Ovary (tissue), 9 donors: ENCODE data around the gene GFAP. TPM values are rescaled to one million over a fixed set of nuclear protein-coding genes. Genes with fewer than 3 reads are reported as not detected.

Experiments used
- DNase-seq, 5 donors: peaks; one replicate each; pipeline ENCODE4 v3.0.0-alpha.2; 2019 to 2020
- H3K27ac ChIP-seq, 2 donors: fragments of 200-600 bp; one replicate each; pipeline versions ENCODE4 v1.5.1 to v1.8.0; 2019 to 2022
- H3K27me3 ChIP-seq: fragments of 200-600 bp; one replicate; pipeline ENCODE4 v1.8.0; 2022
- H3K36me3 ChIP-seq: fragments of 200-600 bp; sonication (generic); one replicate; pipeline ENCODE4 v1.5.1; 2019
- H3K4me1 ChIP-seq: one replicate; pipeline ENCODE4 v1.8.1; 2013; ENCODE audit warnings: mild to moderate bottlenecking, moderate library complexity; ENCODE audit not compliant: insufficient read depth
- H3K4me3 ChIP-seq: fragments of 200-600 bp; sonication (generic); one replicate; pipeline ENCODE4 v1.5.1; 2017
- H3K9me3 ChIP-seq, 2 donors: fragments of 200-600 bp in 1 of 2; sonication (generic) in 1 of 2; one replicate each; pipeline versions ENCODE4 v1.5.1 to v1.8.1; 2013 to 2019; ENCODE audit warnings: mild to moderate bottlenecking in 1 of 2, moderate library complexity in 1 of 2
- CTCF ChIP-seq, 3 donors: fragments of 450-650 bp in 2 of 3; fragments of 200-600 bp in 1 of 3; IDR thresholded peaks; one replicate each; pipeline versions ENCODE4 v1.5.1 to v1.8.0; 2016 to 2022; ENCODE audit warnings: antibody characterized with exemption in 3 of 3, mild to moderate bottlenecking in 1 of 3
- EP300 ChIP-seq: sonication (generic); formaldehyde crosslinking; IDR thresholded peaks from one replicate; pipeline ENCODE4 v1.6.1; 2017; ENCODE audit warnings: antibody characterized with exemption
- POLR2A ChIP-seq: fragments of 450-650 bp; IDR thresholded peaks from one replicate; pipeline ENCODE4 v1.6.1; 2017; ENCODE audit warnings: antibody characterized with exemption, mild to moderate bottlenecking, moderate library complexity
- WGBS, 3 donors: extraction: QIAGEN DNeasy Blood & Tissue Kit in 1 of 3; methylation state at CpG; one replicate each; pipeline versions ENCODE4 v1.1.5 to v1.1.7; 2013 to 2017; 5-methylcytosine and 5-hydroxymethylcytosine counted together
- intact Hi-C, 4 donors: fragments of 100-400 bp; cut with DNase I; formaldehyde crosslinking; loops; one replicate each; pipeline versions ENCODE4 v1.11.0 to v1.15.1; 2022 to 2023
- polyA plus RNA-seq, 2 donors: library from polyadenylated mRNA; stranded (reverse); fragments of 200-250 nt in 1 of 2; fragments of 350-450 nt in 1 of 2; fragmentation: Illumina TruSeq in 1 of 2; extraction: RNeasy Lipid Tissue Mini Kit (QIAGEN cat#74804) in 1 of 2; gene quantifications; one replicate each; pipeline ENCODE4 v1.2.3, GENCODE V29; 2013 to 2014
- total RNA-seq, 7 donors: library from RNA; depleted of rRNA in 2 of 7; stranded (reverse); fragments of >200 nt in 2 of 7; fragmentation: NEBNext Ultra II Directional in 3 of 7; extraction: Animal tissue kit (Norgen Biotek cat#: 25700) in 3 of 7; gene quantifications; one replicate each; pipeline versions ENCODE4 v1.1.0 to v1.2.4, GENCODE V29; 2016 to 2023
- donor health status: DM: no; HTN: no; CAD: no; lungs with moderate emphysema.
- donor health status: DM: no; HTN: no; CAD: no.
- donor health status: Bipolar disorder and iron deficiency.
- donor health status: DM: yes; HTN: yes; CAD: no.
- donor health status: DM: no; HTN: no; CAD: no.
- donor health status: DM: yes; HTN: yes; CAD: no.

Gene GFAP
- total and polyA plus RNA-seq, 9 donors = 0.08 to 1.8 (median 0.49) TPM; not detected in 1

GRCh38 chr17:44905006-44906000 lies 10.0 kb downstream of the GFAP start:
- H3K27me3 ChIP-seq = no peaks in the 10 kb centered on the region
- TF ChIP-seq POLR2A (no peak), EP300 (no peak), CTCF (IDR thresholded peaks at IDR 0.05) (no peak)
- intact Hi-C loops = no loop called here
- peak in 1 of 5 donors; percentile 7 for DNase-seq
- no peaks in the 10 kb centered on the region for H3K4me1 ChIP-seq
- H3K27ac ChIP-seq = no peak overlapping the region
- no peak overlapping the region for H3K4me3 ChIP-seq
- H3K36me3 ChIP-seq = no peaks in the 10 kb centered on the region
- H3K9me3 ChIP-seq = no peaks in the 10 kb centered on the region
- WGBS, 3 donors = 84 to 90% (median 88%) methylated on average over 9 of the region's 9 CpGs

- Histone ChIP-seq H3K4me3 (no peak overlapping the region), H3K27ac (no peak overlapping the region), H3K27me3 (no peaks in the 10 kb centered on the region), H3K4me1 (peaks cover 2% of the 10 kb centered on the region), H3K36me3 (no peaks in the 10 kb centered on the region), H3K9me3 (no peaks in the 10 kb centered on the region)
- TF ChIP-seq EP300 (no peak), POLR2A (no peak), CTCF (IDR thresholded peaks at IDR 0.05) (no peak)
- intact Hi-C loops = no loop called here
- DNase-seq = peak in 1 of 5 donors; percentile 18
- 94 to 95% (median 95%) methylated on average over 35 of the region's 35 CpGs for WGBS, 3 donors
Observed at GRCh38 chr17:44904001-44904984, 11.0 kb downstream of the GFAP start.

- TF ChIP-seq CTCF (IDR thresholded peaks at IDR 0.05) = no peak
- no peak for TF ChIP-seq POLR2A
- TF ChIP-seq EP300 = no peak
- Histone ChIP-seq H3K27me3 (no peaks in the 10 kb centered on the region), H3K27ac (no peak overlapping the region), H3K4me1 (peaks cover 4% of the 10 kb centered on the region), H3K4me3 (no peak overlapping the region), H3K36me3 (no peaks in the 10 kb centered on the region), H3K9me3 (no peaks in the 10 kb centered on the region)
- intact Hi-C loops = no loop called here
- 65 to 77% (median 70%) methylated on average over 8 of the region's 8 CpGs for WGBS, 3 donors
- no peak for DNase-seq
Observed at GRCh38 chr17:44903012-44903685, 12.2 kb downstream of the GFAP start.
